AG04450 (cell line): ENCODE results near the gene LRRC75A. TPM values are rescaled to one million over a fixed set of nuclear protein-coding genes. Genes with fewer than 3 reads are reported as not detected.

Experiments used
- CTCF ChIA-PET: fragments of 300-600, 350-600 bp; formaldehyde crosslinking; extraction: SDS; loops from one replicate; lab custom pipeline; 2022; ENCODE audit warnings: antibody characterized with exemption, inconsistent platforms; lab: Charles Lee
- POLR2A ChIA-PET: fragments of 350-600 bp; formaldehyde crosslinking; extraction: SDS; loops from one replicate; lab custom pipeline; 2021; ENCODE audit warnings: antibody characterized with exemption, inconsistent platforms; lab: Yijun Ruan, JAX
- DNase-seq: peaks from one replicate; pipeline ENCODE4 v3.0.0-alpha.2; 2011; ENCODE audit warnings: low read depth, low spot score
- H3K27ac ChIP-seq: one replicate; pipeline ENCODE4 v1.5.1; 2012; ENCODE audit warnings: low read depth, low read length, control low read depth
- H3K27me3 ChIP-seq: one replicate; pipeline ENCODE4 v1.6.0; 2012; ENCODE audit warnings: low read length; ENCODE audit not compliant: control insufficient read depth, insufficient read depth
- H3K4me3 ChIP-seq: 2 replicates; pipeline ENCODE4 v1.5.1; 2011; ENCODE audit warnings: mild to moderate bottlenecking, low read depth, low read length, control low read depth
- H3K9me3 ChIP-seq: 2 replicates; pipeline ENCODE4 v1.5.1; 2012; ENCODE audit warnings: low read length; ENCODE audit not compliant: control insufficient read depth, insufficient read depth
- polyA plus RNA-seq: library from polyadenylated mRNA; depleted of rRNA; stranded (reverse); fragments of >200 nt; gene quantifications from 2 replicates; pipeline ENCODE4 v1.2.3, GENCODE V29; 2011
- TF ChIP-seq, protein P1 (sequence below): IDR thresholded peaks from 2 replicates; pipeline ENCODE4 v1.5.1; 2011; ENCODE audit warnings: low read depth, low read length, control low read depth, inconsistent platforms

LRRC75A gene
- polyA plus RNA-seq, 1 experiment = 1.2 TPM

GRCh38 chr17:16459855-16460550, 32.0 kb downstream of the LRRC75A start:
- CTCF ChIA-PET = interaction anchor here (1.7 to 6.2 kb wide), 2 partner anchors 8 to 61 kb away, joined by 9 to 52 read pairs; no protein-coding TSS in a partner anchor
- POLR2A ChIA-PET = interaction anchor here (1.2 to 1.4 kb wide), 2 partner anchors 22 to 61 kb away, joined by 5 read pairs; no protein-coding TSS in a partner anchor
- DNase-seq = no peak

GRCh38 chr17:16459271-16459670, 32.7 kb downstream of the LRRC75A start:
- Histone ChIP-seq H3K27me3 (no peaks in the 10 kb centered on the region), H3K4me3 (no peak overlapping the region), H3K27ac (no peak overlapping the region), H3K9me3 (no peaks in the 10 kb centered on the region)
- ChIA-PET POLR2A (no interaction called here), CTCF (interaction anchor here (1.7 kb wide), 1 partner anchor 62 kb away, joined by 9 read pairs; no protein-coding TSS in a partner anchor)
- no peak for DNase-seq
- TF ChIP-seq, protein P1, sequence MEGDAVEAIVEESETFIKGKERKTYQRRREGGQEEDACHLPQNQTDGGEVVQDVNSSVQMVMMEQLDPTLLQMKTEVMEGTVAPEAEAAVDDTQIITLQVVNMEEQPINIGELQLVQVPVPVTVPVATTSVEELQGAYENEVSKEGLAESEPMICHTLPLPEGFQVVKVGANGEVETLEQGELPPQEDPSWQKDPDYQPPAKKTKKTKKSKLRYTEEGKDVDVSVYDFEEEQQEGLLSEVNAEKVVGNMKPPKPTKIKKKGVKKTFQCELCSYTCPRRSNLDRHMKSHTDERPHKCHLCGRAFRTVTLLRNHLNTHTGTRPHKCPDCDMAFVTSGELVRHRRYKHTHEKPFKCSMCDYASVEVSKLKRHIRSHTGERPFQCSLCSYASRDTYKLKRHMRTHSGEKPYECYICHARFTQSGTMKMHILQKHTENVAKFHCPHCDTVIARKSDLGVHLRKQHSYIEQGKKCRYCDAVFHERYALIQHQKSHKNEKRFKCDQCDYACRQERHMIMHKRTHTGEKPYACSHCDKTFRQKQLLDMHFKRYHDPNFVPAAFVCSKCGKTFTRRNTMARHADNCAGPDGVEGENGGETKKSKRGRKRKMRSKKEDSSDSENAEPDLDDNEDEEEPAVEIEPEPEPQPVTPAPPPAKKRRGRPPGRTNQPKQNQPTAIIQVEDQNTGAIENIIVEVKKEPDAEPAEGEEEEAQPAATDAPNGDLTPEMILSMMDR = no peak

More at GRCh38 chr17:16459855-16460550, 32.0 kb downstream of the LRRC75A start:
- TF ChIP-seq, protein P1 = no peak
- Histone ChIP-seq H3K9me3 (no peaks in the 10 kb centered on the region), H3K4me3 (no peak overlapping the region), H3K27me3 (no peaks in the 10 kb centered on the region), H3K27ac (no peak overlapping the region)

- Histone ChIP-seq H3K9me3 (no peaks in the 10 kb centered on the region), H3K27ac (no peak overlapping the region), H3K4me3 (no peak overlapping the region), H3K27me3 (no peaks in the 10 kb centered on the region)
- ChIA-PET POLR2A (interaction anchor here (0.6 kb wide), 1 partner anchor 18 kb away, joined by 3 read pairs; no protein-coding TSS in a partner anchor), CTCF (no interaction called here)
- DNase-seq = no peak
- TF ChIP-seq, protein P1 = no peak
These were observed 35.2 kb downstream of the LRRC75A start for GRCh38 chr17:16456742-16457316.

GRCh38 chr17:16455997-16456741, 35.8 kb downstream of the LRRC75A start:
- TF ChIP-seq, protein P1 = no peak
- Histone ChIP-seq H3K27me3 (no peaks in the 10 kb centered on the region), H3K9me3 (no peaks in the 10 kb centered on the region), H3K27ac (no peak overlapping the region), H3K4me3 (no peak overlapping the region)
- ChIA-PET CTCF (interaction anchor here (9.6 kb wide), 1 partner anchor 65 kb away, joined by 301 read pairs; no protein-coding TSS in a partner anchor), POLR2A (interaction anchor here (0.6 kb wide), 1 partner anchor 19 kb away, joined by 3 read pairs; no protein-coding TSS in a partner anchor)
- DNase-seq = no peak
